GM12865 (cell line): ENCODE data around the gene CCDC190.

Experiments
- DNase-seq: peaks from one replicate; pipeline ENCODE4 v3.0.0; 2010; ENCODE audit warnings: low read depth
- H3K4me3 ChIP-seq: 2 replicates; pipeline ENCODE4 v1.5.1; 2011; ENCODE audit warnings: mild to moderate bottlenecking, low read depth, low read length, control low read depth
- TF ChIP-seq, protein P1 (sequence below): IDR thresholded peaks from 2 replicates; pipeline ENCODE4 v1.5.1; 2011; ENCODE audit warnings: low read length, control low read depth, low read depth, inconsistent platforms; ENCODE audit not compliant: insufficient read depth; ENCODE audit errors: missing control alignments

Gene CCDC190

GRCh38 chr1:162861101-162861500 is at the start of gene CCDC190:
Gene CCDC190 (minus strand): TSS chr1:162861175. CDS start chr1:162859646, 1,529 bp downstream.
- TF ChIP-seq, protein P1, sequence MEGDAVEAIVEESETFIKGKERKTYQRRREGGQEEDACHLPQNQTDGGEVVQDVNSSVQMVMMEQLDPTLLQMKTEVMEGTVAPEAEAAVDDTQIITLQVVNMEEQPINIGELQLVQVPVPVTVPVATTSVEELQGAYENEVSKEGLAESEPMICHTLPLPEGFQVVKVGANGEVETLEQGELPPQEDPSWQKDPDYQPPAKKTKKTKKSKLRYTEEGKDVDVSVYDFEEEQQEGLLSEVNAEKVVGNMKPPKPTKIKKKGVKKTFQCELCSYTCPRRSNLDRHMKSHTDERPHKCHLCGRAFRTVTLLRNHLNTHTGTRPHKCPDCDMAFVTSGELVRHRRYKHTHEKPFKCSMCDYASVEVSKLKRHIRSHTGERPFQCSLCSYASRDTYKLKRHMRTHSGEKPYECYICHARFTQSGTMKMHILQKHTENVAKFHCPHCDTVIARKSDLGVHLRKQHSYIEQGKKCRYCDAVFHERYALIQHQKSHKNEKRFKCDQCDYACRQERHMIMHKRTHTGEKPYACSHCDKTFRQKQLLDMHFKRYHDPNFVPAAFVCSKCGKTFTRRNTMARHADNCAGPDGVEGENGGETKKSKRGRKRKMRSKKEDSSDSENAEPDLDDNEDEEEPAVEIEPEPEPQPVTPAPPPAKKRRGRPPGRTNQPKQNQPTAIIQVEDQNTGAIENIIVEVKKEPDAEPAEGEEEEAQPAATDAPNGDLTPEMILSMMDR = no peak
- H3K4me3 ChIP-seq = no peak within 1 kb of the TSS
- DNase-seq = no peak

- no peak for DNase-seq
- no peak overlapping the region for H3K4me3 ChIP-seq
- TF ChIP-seq, protein P1 = no peak
Measured at GRCh38 chr1:162910161-162910560, 49.2 kb upstream of the CCDC190 start.

- DNase-seq = no peak
- no peak overlapping the region for H3K4me3 ChIP-seq
- TF ChIP-seq, protein P1 = no peak
Measured at GRCh38 chr1:162908780-162909179, 47.8 kb upstream of the CCDC190 start.

DNA sequence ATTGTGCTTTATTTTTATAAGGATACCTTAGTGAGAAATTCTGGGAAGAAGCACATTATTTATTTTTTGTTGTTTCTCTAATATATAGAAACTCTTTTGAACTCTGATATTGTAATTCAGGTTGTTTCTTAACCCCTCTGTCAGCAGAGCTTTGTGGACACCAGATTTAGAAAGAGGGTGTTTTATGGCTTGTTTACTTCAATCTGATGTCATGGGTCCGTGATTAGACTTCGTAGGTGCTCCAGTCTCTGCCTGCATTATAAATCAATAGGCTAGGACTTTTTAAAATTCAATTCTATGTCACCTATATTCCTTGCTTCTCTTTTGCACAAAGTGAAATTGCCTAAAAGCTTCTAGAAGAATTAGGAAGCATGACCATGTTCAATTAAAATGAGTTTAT is 47.3 kb upstream of the CCDC190 start:
- TF ChIP-seq, protein P1 = no peak
- H3K4me3 ChIP-seq = no peak overlapping the region
- DNase-seq = no peak

- DNase-seq = no peak
- H3K4me3 ChIP-seq = no peak overlapping the region
- TF ChIP-seq, protein P1 = no peak
Measured at GRCh38 chr1:162906485-162906884, 45.5 kb upstream of the CCDC190 start.

- TF ChIP-seq, protein P1 = no peak
- no peak overlapping the region for H3K4me3 ChIP-seq
- no peak for DNase-seq
Measured at GRCh38 chr1:162905174-162906158, 44.5 kb upstream of the CCDC190 start.
